Ishikawa (cell line): ENCODE data around the gene WNK2.

Source experiments
- CEBPB ChIP-seq: IDR thresholded peaks from 2 replicates; pipeline ENCODE4 v1.6.1; 2012
- FOXM1 ChIP-seq: IDR thresholded peaks from 2 replicates; pipeline ENCODE4 v1.6.1; 2012; ENCODE audit warnings: low read depth, borderline replicate concordance
- RAD21 ChIP-seq: IDR thresholded peaks from 2 replicates; pipeline ENCODE4 v1.6.1; 2012; ENCODE audit warnings: low read depth
- TAF1 ChIP-seq: IDR thresholded peaks from 2 replicates; pipeline ENCODE4 v1.6.1; 2012; ENCODE audit warnings: low read depth, mild to moderate bottlenecking
- TCF12 ChIP-seq: IDR thresholded peaks from 2 replicates; pipeline ENCODE4 v1.6.1; 2012; ENCODE audit warnings: low read depth
- USF1 ChIP-seq: IDR thresholded peaks from 2 replicates; pipeline ENCODE4 v1.6.1; 2012
- YY1 ChIP-seq: IDR thresholded peaks from 2 replicates; pipeline ENCODE4 v1.6.1; 2012; ENCODE audit warnings: low read depth
- TF ChIP-seq, protein P1 (sequence below): IDR thresholded peaks from 2 replicates; pipeline ENCODE4 v1.6.1; 2012
- TF ChIP-seq, protein P2 (sequence below): IDR thresholded peaks from 2 replicates; pipeline ENCODE4 v1.6.1; 2012; ENCODE audit warnings: low read depth, mild to moderate bottlenecking

DNA sequence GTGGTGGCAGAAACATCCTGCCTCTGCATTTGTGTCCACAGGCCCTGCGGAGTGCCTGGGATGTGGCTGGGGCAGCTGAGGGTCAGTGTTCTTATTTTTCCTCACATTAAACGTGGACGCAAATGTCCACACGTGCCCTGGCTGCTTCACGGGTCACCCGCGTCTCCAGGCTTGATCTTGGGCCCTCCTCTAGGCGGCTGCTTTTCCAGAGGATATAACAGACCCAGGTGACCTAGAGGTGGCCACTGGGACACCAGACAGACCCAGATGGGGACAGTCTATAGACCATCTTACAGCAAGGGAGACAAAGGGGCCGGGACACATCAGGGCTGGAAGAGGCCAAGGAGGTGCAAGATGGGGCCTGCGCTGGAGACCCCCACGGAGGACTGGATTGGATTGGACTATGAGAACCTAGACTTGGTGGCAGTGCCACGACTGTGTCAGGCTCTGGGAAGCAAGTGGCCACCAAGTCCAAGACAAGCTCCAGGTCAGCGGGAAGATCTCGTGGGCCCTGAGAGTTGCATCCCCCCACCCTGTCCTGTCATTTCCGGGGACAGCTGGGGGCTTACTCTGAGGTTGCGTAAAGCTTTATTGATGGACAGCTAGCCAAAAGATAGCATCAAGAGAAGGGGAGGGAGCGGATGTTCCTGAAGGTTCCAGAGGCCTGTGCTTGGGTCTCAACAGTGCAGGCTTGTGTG lies 6.9 kb downstream of the WNK2 start:
- TF ChIP-seq TAF1: no peak
- TF ChIP-seq, protein P1, sequence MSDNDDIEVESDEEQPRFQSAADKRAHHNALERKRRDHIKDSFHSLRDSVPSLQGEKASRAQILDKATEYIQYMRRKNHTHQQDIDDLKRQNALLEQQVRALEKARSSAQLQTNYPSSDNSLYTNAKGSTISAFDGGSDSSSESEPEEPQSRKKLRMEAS: no peak
- no peak for TF ChIP-seq CEBPB
- TF ChIP-seq YY1: no peak
- TF ChIP-seq RAD21: no peak
- TF ChIP-seq FOXM1: no peak
- TF ChIP-seq, protein P2, sequence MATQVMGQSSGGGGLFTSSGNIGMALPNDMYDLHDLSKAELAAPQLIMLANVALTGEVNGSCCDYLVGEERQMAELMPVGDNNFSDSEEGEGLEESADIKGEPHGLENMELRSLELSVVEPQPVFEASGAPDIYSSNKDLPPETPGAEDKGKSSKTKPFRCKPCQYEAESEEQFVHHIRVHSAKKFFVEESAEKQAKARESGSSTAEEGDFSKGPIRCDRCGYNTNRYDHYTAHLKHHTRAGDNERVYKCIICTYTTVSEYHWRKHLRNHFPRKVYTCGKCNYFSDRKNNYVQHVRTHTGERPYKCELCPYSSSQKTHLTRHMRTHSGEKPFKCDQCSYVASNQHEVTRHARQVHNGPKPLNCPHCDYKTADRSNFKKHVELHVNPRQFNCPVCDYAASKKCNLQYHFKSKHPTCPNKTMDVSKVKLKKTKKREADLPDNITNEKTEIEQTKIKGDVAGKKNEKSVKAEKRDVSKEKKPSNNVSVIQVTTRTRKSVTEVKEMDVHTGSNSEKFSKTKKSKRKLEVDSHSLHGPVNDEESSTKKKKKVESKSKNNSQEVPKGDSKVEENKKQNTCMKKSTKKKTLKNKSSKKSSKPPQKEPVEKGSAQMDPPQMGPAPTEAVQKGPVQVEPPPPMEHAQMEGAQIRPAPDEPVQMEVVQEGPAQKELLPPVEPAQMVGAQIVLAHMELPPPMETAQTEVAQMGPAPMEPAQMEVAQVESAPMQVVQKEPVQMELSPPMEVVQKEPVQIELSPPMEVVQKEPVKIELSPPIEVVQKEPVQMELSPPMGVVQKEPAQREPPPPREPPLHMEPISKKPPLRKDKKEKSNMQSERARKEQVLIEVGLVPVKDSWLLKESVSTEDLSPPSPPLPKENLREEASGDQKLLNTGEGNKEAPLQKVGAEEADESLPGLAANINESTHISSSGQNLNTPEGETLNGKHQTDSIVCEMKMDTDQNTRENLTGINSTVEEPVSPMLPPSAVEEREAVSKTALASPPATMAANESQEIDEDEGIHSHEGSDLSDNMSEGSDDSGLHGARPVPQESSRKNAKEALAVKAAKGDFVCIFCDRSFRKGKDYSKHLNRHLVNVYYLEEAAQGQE: no peak
- TF ChIP-seq USF1: no peak
- TF ChIP-seq TCF12: no peak
